ENCODE data around the gene DDO.

DDO gene

GRCh38 chr6:110368284-110368683 is 47.1 kb downstream of the DDO start:
- no peak overlapping the region for H3K27ac ChIP-seq
- ChIA-PET POLR2A (ENCODE audit: low non-redundant PET) (no interaction called here), CTCF (interaction anchor here (0.6 to 0.7 kb wide), 3 partner anchors 10 to 102 kb away, joined by 3 to 6 read pairs (median 4); no protein-coding TSS in a partner anchor)
- DNase-seq (ENCODE audit: low spot score), result no peak
- no peak for TF ChIP-seq CTCF (conservative IDR thresholded peaks at IDR 0.05; ENCODE audit: low read depth)

GRCh38 chr6:110367825-110368224 is 47.5 kb downstream of the DDO start:
- ChIA-PET CTCF (interaction anchor here (0.6 to 0.7 kb wide), 3 partner anchors 9 to 101 kb away, joined by 3 to 6 read pairs (median 4); no protein-coding TSS in a partner anchor), POLR2A (ENCODE audit: low non-redundant PET) (no interaction called here)
- DNase-seq (ENCODE audit: low spot score), result no peak
- TF ChIP-seq CTCF (conservative IDR thresholded peaks at IDR 0.05; ENCODE audit: low read depth), result no peak
- no peak overlapping the region for H3K27ac ChIP-seq

DNA sequence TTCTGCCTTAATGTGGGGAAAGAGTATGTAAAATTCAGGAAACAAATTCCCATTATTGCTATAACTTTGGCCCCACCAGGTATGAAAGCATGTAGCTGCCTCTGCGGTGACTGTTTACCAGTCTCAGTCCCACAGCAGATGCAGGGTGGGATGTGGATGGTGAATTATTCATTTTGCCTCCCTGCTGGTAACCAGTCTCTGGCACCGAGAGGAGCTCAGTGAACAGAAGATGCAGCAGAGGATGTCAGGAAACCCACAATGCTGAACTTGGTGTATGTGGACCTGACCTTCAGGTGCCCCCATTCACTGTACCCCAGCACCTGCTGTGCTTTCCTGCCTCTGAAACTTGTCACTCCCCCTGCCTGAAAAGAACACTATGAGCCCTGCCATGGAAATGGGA is 48.4 kb downstream of the DDO start:
- POLR2A ChIA-PET (ENCODE audit: low non-redundant PET), result no interaction called here
- CTCF ChIA-PET, result no interaction called here
- no peak for DNase-seq (ENCODE audit: low spot score)
- TF ChIP-seq CTCF (conservative IDR thresholded peaks at IDR 0.05; ENCODE audit: low read depth), result no peak
- H3K27ac ChIP-seq, result no peak overlapping the region

DNA sequence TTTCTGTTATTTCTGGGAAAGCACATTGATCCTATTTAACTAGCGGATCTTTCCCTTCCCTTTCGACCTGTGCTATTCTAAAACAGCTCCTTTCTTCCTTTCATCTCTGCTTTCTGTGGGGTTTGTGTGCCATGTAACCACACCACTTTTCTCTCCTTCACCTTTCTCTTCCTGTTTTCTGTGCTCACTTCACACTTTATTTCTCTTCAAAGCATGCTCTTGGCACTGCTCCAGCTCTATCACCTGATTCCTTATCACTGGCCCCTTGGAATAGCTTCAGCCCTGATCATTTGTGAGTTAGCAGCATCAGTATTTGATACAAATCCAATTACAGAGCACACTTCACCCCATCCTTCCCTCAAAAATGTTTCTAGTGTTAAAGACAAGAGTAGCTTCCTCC is 49.1 kb downstream of the DDO start:
- H3K27ac ChIP-seq, result no peak overlapping the region
- POLR2A ChIA-PET (ENCODE audit: low non-redundant PET), result interaction anchor here (0.6 kb wide), 1 partner anchor 322 kb away, joined by 3 read pairs; no protein-coding TSS in a partner anchor
- TF ChIP-seq CTCF (conservative IDR thresholded peaks at IDR 0.05; ENCODE audit: low read depth), result no peak
- DNase-seq (ENCODE audit: low spot score), result no peak
- CTCF ChIA-PET, result interaction anchor here (0.7 kb wide), 1 partner anchor 662 kb away, joined by 3 read pairs; no protein-coding TSS in a partner anchor

- DNase-seq (ENCODE audit: low spot score), result no peak
- no peak overlapping the region for H3K27ac ChIP-seq
- ChIA-PET POLR2A (ENCODE audit: low non-redundant PET) (no interaction called here), CTCF (no interaction called here)
- TF ChIP-seq CTCF (conservative IDR thresholded peaks at IDR 0.05; ENCODE audit: low read depth), result no peak
Observed at GRCh38 chr6:110364364-110365105, 50.8 kb downstream of the DDO start.

DNA sequence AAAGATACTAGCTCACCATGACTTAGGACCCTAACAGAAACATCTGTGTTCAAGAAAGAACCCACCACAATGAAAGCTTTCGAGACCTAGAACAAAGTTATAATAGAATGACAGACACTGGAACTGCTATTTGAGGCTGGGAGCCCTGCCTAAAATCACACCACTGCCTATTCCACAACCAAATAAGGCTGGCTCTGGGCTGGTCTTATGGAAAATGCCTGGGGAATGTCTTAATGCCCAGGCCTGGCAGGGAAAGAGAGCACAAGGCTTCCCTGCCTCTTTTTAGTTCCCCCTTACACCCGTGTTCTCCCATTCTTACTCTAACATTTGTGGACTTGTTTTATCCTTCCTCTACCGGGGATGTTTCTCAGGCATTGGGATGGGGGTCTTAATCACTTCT is 51.6 kb downstream of the DDO start:
- no peak for DNase-seq (ENCODE audit: low spot score)
- ChIA-PET CTCF (no interaction called here), POLR2A (ENCODE audit: low non-redundant PET) (no interaction called here)
- TF ChIP-seq CTCF (conservative IDR thresholded peaks at IDR 0.05; ENCODE audit: low read depth), result no peak
- H3K27ac ChIP-seq, result no peak overlapping the region

Data from RWPE1 (cell line).